Fibroblast of lung (primary cell): ENCODE data around the gene VPS35L. TPM values are rescaled to one million over a fixed set of nuclear protein-coding genes. Genes with fewer than 3 reads are reported as not detected.

Experiments used
- DNase-seq, 2 donors: peaks; one replicate each; pipeline versions ENCODE4 v3.0.0 to v3.0.0-alpha.2; 2010; ENCODE audit warnings: low read depth in 2 of 2
- H2AFZ ChIP-seq: 2 replicates; pipeline ENCODE4 v1.5.1; 2012; ENCODE audit warnings: low read length, control low read depth, inconsistent platforms
- H3K27ac ChIP-seq: 2 replicates; pipeline ENCODE4 v1.5.1; 2011; ENCODE audit warnings: low read length, control low read depth; ENCODE audit not compliant: insufficient read depth
- H3K27me3 ChIP-seq: 2 replicates; pipeline ENCODE4 v1.5.1; 2011; ENCODE audit warnings: mild to moderate bottlenecking, low read length; ENCODE audit not compliant: control insufficient read depth, insufficient read depth
- H3K36me3 ChIP-seq: 2 replicates; pipeline ENCODE4 v1.5.1; 2011; ENCODE audit warnings: low read length; ENCODE audit not compliant: control insufficient read depth, insufficient read depth
- H3K4me1 ChIP-seq: 2 replicates; pipeline ENCODE4 v1.5.1; 2011; ENCODE audit warnings: low read length; ENCODE audit not compliant: control insufficient read depth, insufficient read depth; ENCODE audit errors: extremely low read depth
- H3K4me2 ChIP-seq: 2 replicates; pipeline ENCODE4 v1.5.1; 2011; ENCODE audit warnings: low read length, control low read depth; ENCODE audit not compliant: insufficient read depth; ENCODE audit errors: extremely low read depth
- H3K4me3 ChIP-seq, 4 experiments: fragments of 200-600 bp in 1 of 4; sonication (generic) in 1 of 4; replicated peaks in 1 of 4; 2 replicates each; pipeline ENCODE4 v1.5.1; 2011 to 2016; ENCODE audit warnings: low read length in 4 of 4, low read depth in 3 of 4, mild to moderate bottlenecking in 3 of 4, control low read depth in 2 of 4, inconsistent platforms in 1 of 4, mixed read lengths in 1 of 4; ENCODE audit not compliant: insufficient read depth in 1 of 4; ENCODE audit errors: control extremely low read depth in 1 of 4
- H3K79me2 ChIP-seq: 2 replicates; pipeline ENCODE4 v1.5.1; 2012; ENCODE audit warnings: mild to moderate bottlenecking, low read length, inconsistent platforms; ENCODE audit not compliant: control insufficient read depth, insufficient read depth
- H3K9ac ChIP-seq: 2 replicates; pipeline ENCODE4 v1.5.1; 2011; ENCODE audit warnings: mild to moderate bottlenecking, low read length, control low read depth; ENCODE audit not compliant: insufficient read depth
- H3K9me3 ChIP-seq: 2 replicates; pipeline ENCODE4 v1.5.1; 2012; ENCODE audit warnings: low read depth, low read length; ENCODE audit not compliant: control insufficient read depth, insufficient read depth
- H4K20me1 ChIP-seq: 2 replicates; pipeline ENCODE4 v1.5.1; 2011; ENCODE audit warnings: low read length; ENCODE audit not compliant: control insufficient read depth, insufficient read depth; ENCODE audit errors: extremely low read depth
- CTCF ChIP-seq, 2 donors: IDR thresholded peaks in 1 of 2; conservative IDR thresholded peaks in 1 of 2; 1 replicate in 1 of 2; 2 replicates in 1 of 2; pipeline ENCODE4 v1.5.1; 2011 to 2012; ENCODE audit warnings: low read length in 2 of 2, control low read depth in 1 of 2, inconsistent platforms in 1 of 2, low read depth in 1 of 2, mild to moderate bottlenecking in 1 of 2
- EZH2 ChIP-seq: IDR thresholded peaks from 2 replicates; pipeline ENCODE4 v1.5.1; 2012; ENCODE audit warnings: low read length, control low read depth, mild to moderate bottlenecking; ENCODE audit errors: missing control alignments
- polyA plus RNA-seq, 2 donors: library from polyadenylated mRNA; depleted of rRNA in 1 of 2; stranded (reverse) in 1 of 2; unstranded in 1 of 2; fragments of >200 nt; gene quantifications; 2 replicates each; pipeline ENCODE4 v1.2.1, GENCODE V29; 2011 to 2012; ENCODE audit warnings: missing spikeins in 1 of 2
- total RNA-seq: library from RNA; depleted of rRNA; stranded (reverse); fragments of >200 nt; gene quantifications from 2 replicates; pipeline ENCODE4 v1.2.1, GENCODE V29; 2014

VPS35L gene
- total and polyA plus RNA-seq, 2 donors (not counting 1 experiment from before 2014, with no cell fraction given), result 46.7 to 54.7 TPM

- Histone ChIP-seq H3K27me3 (no peaks in the 10 kb centered on the region), H3K4me1 (no peaks in the 10 kb centered on the region), H3K36me3 (no peaks in the 10 kb centered on the region), H4K20me1 (no peaks in the 10 kb centered on the region), H3K4me2 (no peak overlapping the region), H3K9me3 (no peaks in the 10 kb centered on the region), H3K4me3 (no peak overlapping the region), H3K79me2 (no peaks in the 10 kb centered on the region), H3K9ac (no peak overlapping the region), H3K27ac (no peak overlapping the region), H2AFZ (no peak overlapping the region)
- DNase-seq, result peak in 1 of 2 donors; percentile 16
- TF ChIP-seq CTCF (conservative IDR thresholded peaks at IDR 0.05 in 1 of 2, IDR thresholded peaks at IDR 0.05 in 1 of 2; ENCODE audit: low read depth in 1 of 2, low read length in 2 of 2) (no peak), EZH2 (no peak)
Measured at GRCh38 chr16:19645557-19645981, 90.1 kb downstream of the VPS35L start.

GRCh38 chr16:19649980-19650379, 94.5 kb downstream of the VPS35L start:
- H3K4me1 ChIP-seq, result no peaks in the 10 kb centered on the region
- DNase-seq, result no peak
- H3K36me3 ChIP-seq, result peaks cover 7% of the 10 kb centered on the region
- H4K20me1 ChIP-seq, result no peaks in the 10 kb centered on the region
- no peak overlapping the region for H3K4me3 ChIP-seq
- H3K9me3 ChIP-seq, result no peaks in the 10 kb centered on the region
- no peak overlapping the region for H3K9ac ChIP-seq
- no peaks in the 10 kb centered on the region for H3K79me2 ChIP-seq
- H3K27ac ChIP-seq, result no peak overlapping the region
- TF ChIP-seq EZH2 (no peak), CTCF (conservative IDR thresholded peaks at IDR 0.05 in 1 of 2, IDR thresholded peaks at IDR 0.05 in 1 of 2; ENCODE audit: low read depth in 1 of 2, low read length in 2 of 2) (no peak)
- no peak overlapping the region for H2AFZ ChIP-seq
- H3K4me2 ChIP-seq, result no peak overlapping the region
- no peaks in the 10 kb centered on the region for H3K27me3 ChIP-seq

DNA sequence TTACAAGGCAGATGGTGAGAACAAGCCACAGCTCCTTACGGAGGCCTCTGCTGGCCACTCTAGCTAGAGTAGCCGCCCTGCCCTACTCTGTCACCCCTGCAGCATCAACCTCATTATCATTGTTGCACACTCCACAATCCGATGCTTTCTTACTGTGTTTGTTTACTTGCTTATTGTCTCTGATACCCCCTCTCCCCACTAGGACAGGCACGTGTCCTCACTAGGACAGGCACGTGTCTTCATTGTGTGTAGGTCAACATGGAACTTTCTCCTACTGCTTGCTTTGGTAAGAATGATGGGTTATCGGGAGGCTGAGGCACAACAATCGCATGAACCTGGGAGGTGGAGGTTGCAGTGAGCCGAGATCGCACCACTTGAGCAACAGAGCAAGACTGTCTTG, 98.6 kb downstream of the VPS35L start:
- Histone ChIP-seq H2AFZ (no peak overlapping the region), H3K36me3 (peaks cover 9% of the 10 kb centered on the region), H3K4me2 (no peak overlapping the region), H3K4me3 (no peak overlapping the region), H3K9ac (no peak overlapping the region), H4K20me1 (no peaks in the 10 kb centered on the region), H3K9me3 (no peaks in the 10 kb centered on the region), H3K79me2 (no peaks in the 10 kb centered on the region), H3K27ac (no peak overlapping the region), H3K4me1 (no peaks in the 10 kb centered on the region), H3K27me3 (no peaks in the 10 kb centered on the region)
- DNase-seq, result no peak
- no peak for TF ChIP-seq CTCF (conservative IDR thresholded peaks at IDR 0.05 in 1 of 2, IDR thresholded peaks at IDR 0.05 in 1 of 2; ENCODE audit: low read depth in 1 of 2, low read length in 2 of 2)
- no peak for TF ChIP-seq EZH2
